Neural progenitor cell (in vitro differentiated cells): ENCODE data around the gene NDUFA1. TPM values are rescaled to one million over a fixed set of nuclear protein-coding genes. Genes with fewer than 3 reads are reported as not detected.
"Not testable (repeated sequence)": the region's sequence is repeated elsewhere in the genome, so short reads cannot be mapped to it uniquely, and the experiment has no call there.

ENCODE experiments used
- DNase-seq: peaks from one replicate; pipeline ENCODE4 v3.0.0-alpha.2; 2016; ENCODE audit warnings: low spot score
- H2AFZ ChIP-seq: fragments of 200-600 bp; sonication (generic); replicated peaks from 2 replicates; pipeline ENCODE4 v1.6.1; 2016; ENCODE audit warnings: antibody characterized with exemption
- H3F3A ChIP-seq: fragments of 200-600 bp; sonication (generic); 2 replicates; pipeline ENCODE4 v1.6.1; 2016; ENCODE audit warnings: antibody characterized with exemption, low read depth
- H3K27ac ChIP-seq: fragments of 200-600 bp; sonication (generic); 2 replicates; pipeline ENCODE4 v1.5.1; 2016; ENCODE audit warnings: mild to moderate bottlenecking
- H3K27me3 ChIP-seq: fragments of 200-600 bp; sonication (generic); 2 replicates; pipeline ENCODE4 v1.6.1; 2016; ENCODE audit warnings: mild to moderate bottlenecking, moderate library complexity
- H3K36me3 ChIP-seq: fragments of 200-600 bp; sonication (generic); 2 replicates; pipeline ENCODE4 v1.5.1; 2016
- H3K4me1 ChIP-seq: fragments of 200-600 bp; sonication (generic); 2 replicates; pipeline ENCODE4 v1.6.1; 2016; ENCODE audit warnings: mixed run types
- H3K4me2 ChIP-seq: fragments of 200-600 bp; sonication (generic); 2 replicates; pipeline ENCODE4 v1.6.1; 2016
- H3K4me3 ChIP-seq: fragments of 200-600 bp; sonication (generic); 2 replicates; pipeline ENCODE4 v1.5.1; 2016
- H3K79me2 ChIP-seq: fragments of 200-600 bp; sonication (generic); 2 replicates; pipeline ENCODE4 v1.6.1; 2016; ENCODE audit warnings: low read depth
- H3K9ac ChIP-seq: fragments of 200-600 bp; sonication (generic); 2 replicates; pipeline ENCODE4 v1.6.1; 2016
- H3K9me3 ChIP-seq: fragments of 200-600 bp; sonication (generic); 2 replicates; pipeline ENCODE4 v1.5.1; 2016; ENCODE audit warnings: low read depth
- H4K20me1 ChIP-seq: fragments of 200-600 bp; sonication (generic); 2 replicates; pipeline ENCODE4 v1.6.1; 2016; ENCODE audit warnings: low read depth
- H3K27ac Mint-ChIP-seq: 3 replicates; pipeline ENCODE4 v1.8.0; 2021; ENCODE audit warnings: mixed read lengths
- H3K27me3 Mint-ChIP-seq: 2 replicates; pipeline ENCODE4 v1.8.0; 2022; ENCODE audit warnings: low read depth, mild to moderate bottlenecking, inconsistent platforms, moderate library complexity, mixed read lengths; ENCODE audit not compliant: insufficient read depth
- H3K36me3 Mint-ChIP-seq: 3 replicates; pipeline ENCODE4 v1.8.0; 2021; ENCODE audit warnings: mixed read lengths
- H3K4me1 Mint-ChIP-seq: 3 replicates; pipeline ENCODE4 v1.8.0; 2021; ENCODE audit warnings: mixed read lengths
- H3K4me3 Mint-ChIP-seq: 3 replicates; pipeline ENCODE4 v1.8.0; 2021; ENCODE audit warnings: mild to moderate bottlenecking, moderate library complexity, mixed read lengths
- H3K9me3 Mint-ChIP-seq: 3 replicates; pipeline ENCODE4 v1.8.0; 2020; ENCODE audit warnings: mixed read lengths
- CTCF ChIP-seq: fragments of 200-600 bp; sonication (generic); IDR thresholded peaks from 2 replicates; pipeline ENCODE4 v1.5.1; 2017; ENCODE audit warnings: antibody characterized with exemption, mild to moderate bottlenecking
- EZH2 ChIP-seq: fragments of 200-600 bp; sonication (generic); IDR thresholded peaks from 2 replicates; pipeline ENCODE4 v1.6.1; 2017; ENCODE audit warnings: antibody characterized with exemption, mild to moderate bottlenecking, moderate library complexity
- EZH2phosphoT487 ChIP-seq: fragments of 200-600 bp; sonication (generic); IDR thresholded peaks from 2 replicates; pipeline ENCODE4 v1.6.1; 2017; ENCODE audit warnings: antibody characterized with exemption
- total RNA-seq: library from RNA; depleted of rRNA; stranded (reverse); fragments of >200 nt; gene quantifications from 2 replicates; pipeline ENCODE4 v1.2.3, GENCODE V29; 2015; ENCODE audit warnings: low replicate concordance

Gene NDUFA1
- total RNA-seq, 1 donor from 2014 or later, result 57.9 TPM

GRCh38 chrX:119887721-119888425 lies 16.2 kb downstream of the NDUFA1 start:
- no peak overlapping the region for H3K27ac ChIP-seq
- peak overlapping the region; percentile 79 for H2AFZ ChIP-seq
- H3K4me2 ChIP-seq, result peak overlapping the region; percentile 74
- Mint-ChIP-seq H3K4me3 (peak overlapping the region; percentile 78), H3K36me3 (no peaks in the 10 kb centered on the region), H3K27ac (no peak overlapping the region), H3K4me1 (no peaks in the 10 kb centered on the region), H3K9me3 (peaks cover 12% of the 10 kb centered on the region), H3K27me3 (peaks cover 10% of the 10 kb centered on the region)
- no peaks in the 10 kb centered on the region for H3K27me3 ChIP-seq
- DNase-seq, result peak; percentile 83
- H3K4me3 ChIP-seq, result peak overlapping the region; percentile 52
- H3K4me1 ChIP-seq, result no peaks in the 10 kb centered on the region
- TF ChIP-seq CTCF, result peak; percentile 63
- no peak for TF ChIP-seq EZH2phosphoT487
- no peaks in the 10 kb centered on the region for H4K20me1 ChIP-seq
- H3K9me3 ChIP-seq, result no peaks in the 10 kb centered on the region
- H3K9ac ChIP-seq, result no peak overlapping the region
- H3K36me3 ChIP-seq, result no peaks in the 10 kb centered on the region
- no peaks in the 10 kb centered on the region for H3F3A ChIP-seq
- H3K79me2 ChIP-seq, result no peaks in the 10 kb centered on the region

- H3F3A ChIP-seq, H3K9me3 ChIP-seq, H3K36me3 ChIP-seq, H3K4me3 ChIP-seq, H3K27me3 ChIP-seq, H3K4me1 ChIP-seq, H3K27ac ChIP-seq, H3K4me2 ChIP-seq, H3K4me1 Mint-ChIP-seq, H3K27ac Mint-ChIP-seq, H4K20me1 ChIP-seq, H3K36me3 Mint-ChIP-seq, H2AFZ ChIP-seq, H3K4me3 Mint-ChIP-seq, H3K79me2 ChIP-seq, H3K9ac ChIP-seq, DNase-seq, H3K9me3 Mint-ChIP-seq: not testable (repeated sequence)
- H3K27me3 Mint-ChIP-seq, result peaks cover 12% of the 10 kb centered on the region
Measured at GRCh38 chrX:119890626-119891025, 19.0 kb downstream of the NDUFA1 start.

- not testable (repeated sequence) for H3K9ac ChIP-seq, H3K4me3 Mint-ChIP-seq, H2AFZ ChIP-seq, H3F3A ChIP-seq, H3K36me3 ChIP-seq, H3K79me2 ChIP-seq, H3K4me2 ChIP-seq, H3K4me3 ChIP-seq, H3K27ac ChIP-seq, H3K4me1 ChIP-seq, H3K4me1 Mint-ChIP-seq, H3K27me3 ChIP-seq, H3K36me3 Mint-ChIP-seq, H3K9me3 Mint-ChIP-seq, H3K9me3 ChIP-seq, H3K27ac Mint-ChIP-seq, DNase-seq, H4K20me1 ChIP-seq
- peaks cover 12% of the 10 kb centered on the region for H3K27me3 Mint-ChIP-seq
Measured at GRCh38 chrX:119891961-119892692, 20.5 kb downstream of the NDUFA1 start.

GRCh38 chrX:119895843-119896326 lies 24.3 kb downstream of the NDUFA1 start, which contains the start of gene AKAP14:
AKAP14 (plus strand) TSS chrX:119895893; CDS start chrX:119903224, 7,331 bp downstream.
- no peaks in the 10 kb centered on the region for H3K36me3 Mint-ChIP-seq
- peak within 1 kb of the TSS; percentile 20 for H3K4me3 Mint-ChIP-seq
- peaks cover 4% of the 10 kb centered on the region for H3K27me3 Mint-ChIP-seq
- no peak for TF ChIP-seq EZH2
- TF ChIP-seq CTCF, result no peak
- no peak for TF ChIP-seq EZH2phosphoT487
- H3K27me3 ChIP-seq, result no peaks in the 10 kb centered on the region
- H3K4me2 ChIP-seq, result no peak within 1 kb of the TSS
- no peaks in the 10 kb centered on the region for H3K79me2 ChIP-seq
- H3K9me3 ChIP-seq, result no peaks in the 10 kb centered on the region
- no peak within 1 kb of the TSS for H3K4me3 ChIP-seq
- no peak within 1 kb of the TSS for H3K27ac ChIP-seq
- H3F3A ChIP-seq, result no peaks in the 10 kb centered on the region
- H3K9me3 Mint-ChIP-seq, result peaks cover 11% of the 10 kb centered on the region
- peaks cover 3% of the 10 kb centered on the region for H3K4me1 Mint-ChIP-seq
- no peak within 1 kb of the TSS for H2AFZ ChIP-seq
- no peak within 1 kb of the TSS for H3K9ac ChIP-seq
- H3K4me1 ChIP-seq, result no peaks in the 10 kb centered on the region
- no peaks in the 10 kb centered on the region for H4K20me1 ChIP-seq
- no peak for DNase-seq
- no peaks in the 10 kb centered on the region for H3K36me3 ChIP-seq
- H3K27ac Mint-ChIP-seq, result no peak within 1 kb of the TSS
